Measurements from ENCODE around the gene SPATA46.
A peak's percentile ranks its signal among the peaks of the same experiment; 100 is the strongest.

The SPATA46 gene

GRCh38 chr1:162349635-162350330 lies 26.9 kb downstream of the SPATA46 start:
- Histone ChIP-seq H4K20me1 (ENCODE audit: insufficient read depth, low read length, poor library complexity, severe bottlenecking) (no peaks in the 10 kb centered on the region), H3K27me3 (ENCODE audit: insufficient read depth, low read length, poor library complexity, severe bottlenecking) (no peaks in the 10 kb centered on the region), H2AFZ (ENCODE audit: low read length) (no peak overlapping the region), H3K9me2 (replicated peaks; ENCODE audit: low read depth, low read length) (no peaks in the 10 kb centered on the region), H3K4me1 (ENCODE audit: insufficient read depth, low read length, poor library complexity, severe bottlenecking) (peaks cover 29% of the 10 kb centered on the region), H3K9ac (ENCODE audit: low read depth, low read length, poor library complexity, severe bottlenecking) (no peak overlapping the region), H3K9me3 (ENCODE audit: insufficient read depth, low read depth, low read length) (no peaks in the 10 kb centered on the region), H3K79me2 (ENCODE audit: insufficient read depth, low read length) (no peaks in the 10 kb centered on the region), H3K4me2 (ENCODE audit: low read depth, low read length, poor library complexity, severe bottlenecking) (peak overlapping the region; percentile 9), H3K36me3 (ENCODE audit: insufficient read depth, low read length) (no peaks in the 10 kb centered on the region), H3K4me3 (ENCODE audit: low read length, poor library complexity, severe bottlenecking) (no peak overlapping the region), H3F3A (ENCODE audit: low read depth) (no peaks in the 10 kb centered on the region)
- TF ChIP-seq CTCF (conservative IDR thresholded peaks at IDR 0.05; ENCODE audit: low read length) (no peak), EZH2phosphoT487 (IDR thresholded peaks at IDR 0.05; ENCODE audit: borderline replicate concordance) (no peak)

- Histone ChIP-seq H4K20me1 (ENCODE audit: insufficient read depth, low read length, poor library complexity, severe bottlenecking) (no peaks in the 10 kb centered on the region), H2AFZ (ENCODE audit: low read length) (no peak overlapping the region), H3K36me3 (ENCODE audit: insufficient read depth, low read length) (no peaks in the 10 kb centered on the region), H3K4me1 (ENCODE audit: insufficient read depth, low read length, poor library complexity, severe bottlenecking) (peaks cover 14% of the 10 kb centered on the region), H3K4me2 (ENCODE audit: low read depth, low read length, poor library complexity, severe bottlenecking) (no peak overlapping the region), H3K27me3 (ENCODE audit: insufficient read depth, low read length, poor library complexity, severe bottlenecking) (no peaks in the 10 kb centered on the region), H3K4me3 (ENCODE audit: low read length, poor library complexity, severe bottlenecking) (no peak overlapping the region), H3K9ac (ENCODE audit: low read depth, low read length, poor library complexity, severe bottlenecking) (no peak overlapping the region), H3K9me2 (replicated peaks; ENCODE audit: low read depth, low read length) (no peaks in the 10 kb centered on the region), H3K9me3 (ENCODE audit: insufficient read depth, low read depth, low read length) (no peaks in the 10 kb centered on the region), H3K79me2 (ENCODE audit: insufficient read depth, low read length) (no peaks in the 10 kb centered on the region), H3F3A (ENCODE audit: low read depth) (no peaks in the 10 kb centered on the region)
- TF ChIP-seq CTCF (conservative IDR thresholded peaks at IDR 0.05; ENCODE audit: low read length) (no peak), EZH2phosphoT487 (IDR thresholded peaks at IDR 0.05; ENCODE audit: borderline replicate concordance) (no peak)
These were observed 29.4 kb downstream of the SPATA46 start for GRCh38 chr1:162347281-162347680.

GRCh38 chr1:162343470-162343869 lies 33.2 kb downstream of the SPATA46 start:
- H3K9me2 ChIP-seq (replicated peaks; ENCODE audit: low read depth, low read length): no peaks in the 10 kb centered on the region
- no peaks in the 10 kb centered on the region for H4K20me1 ChIP-seq (ENCODE audit: insufficient read depth, low read length, poor library complexity, severe bottlenecking)
- H3K4me3 ChIP-seq (ENCODE audit: low read length, poor library complexity, severe bottlenecking): no peak overlapping the region
- H3K9ac ChIP-seq (ENCODE audit: low read depth, low read length, poor library complexity, severe bottlenecking): no peak overlapping the region
- no peak overlapping the region for H3K4me2 ChIP-seq (ENCODE audit: low read depth, low read length, poor library complexity, severe bottlenecking)
- H3K4me1 ChIP-seq (ENCODE audit: insufficient read depth, low read length, poor library complexity, severe bottlenecking): no peaks in the 10 kb centered on the region
- H3K36me3 ChIP-seq (ENCODE audit: insufficient read depth, low read length): no peaks in the 10 kb centered on the region
- H3K27me3 ChIP-seq (ENCODE audit: insufficient read depth, low read length, poor library complexity, severe bottlenecking): no peaks in the 10 kb centered on the region
- no peaks in the 10 kb centered on the region for H3K9me3 ChIP-seq (ENCODE audit: insufficient read depth, low read depth, low read length)
- H3K79me2 ChIP-seq (ENCODE audit: insufficient read depth, low read length): no peaks in the 10 kb centered on the region
- H2AFZ ChIP-seq (ENCODE audit: low read length): no peak overlapping the region
- H3F3A ChIP-seq (ENCODE audit: low read depth): no peaks in the 10 kb centered on the region
- no peak for TF ChIP-seq EZH2phosphoT487 (IDR thresholded peaks at IDR 0.05; ENCODE audit: borderline replicate concordance)
- TF ChIP-seq CTCF (conservative IDR thresholded peaks at IDR 0.05; ENCODE audit: low read length): no peak
